GM12878 (cell line): ENCODE measurements around the gene PATL2. TPM values are rescaled to one million over a fixed set of nuclear protein-coding genes. Genes with fewer than 3 reads are reported as not detected.
A peak's percentile ranks its signal among the peaks of the same experiment; 100 is the strongest.

Experiments
- BRCA1 ChIP-seq: IDR thresholded peaks from 2 replicates; pipeline ENCODE4 v1.6.1; 2011; ENCODE audit warnings: low read depth, low read length, improper control_type of control experiment
- CBX5 ChIP-seq: sonication (generic); IDR thresholded peaks from 2 replicates; pipeline ENCODE4 v1.6.1; 2016; ENCODE audit warnings: low read depth, moderate library complexity, mild to moderate bottlenecking, inconsistent platforms
- CEBPB ChIP-seq, 2 experiments: fragments of 150-350 bp in 1 of 2; IDR thresholded peaks; 2 replicates each; pipeline ENCODE4 v1.6.1; 2012 to 2014; ENCODE audit warnings: low read depth in 2 of 2, low read length in 2 of 2, borderline replicate concordance in 1 of 2, inconsistent platforms in 1 of 2
- E2F4 ChIP-seq: IDR thresholded peaks from 2 replicates; pipeline ENCODE4 v1.6.1; 2012; ENCODE audit warnings: low read depth, low read length, improper control_type of control experiment
- EED ChIP-seq: sonication (generic); IDR thresholded peaks from 2 replicates; pipeline ENCODE4 v1.6.1; 2016; ENCODE audit warnings: antibody characterized with exemption, low read depth
- ELK1 ChIP-seq: IDR thresholded peaks from 2 replicates; pipeline ENCODE4 v1.6.1; 2012; ENCODE audit warnings: low read depth, low read length, improper control_type of control experiment
- FOXK2 ChIP-seq: fragments of 450-650 bp; IDR thresholded peaks from 2 replicates; pipeline ENCODE4 v1.6.1; 2017; ENCODE audit warnings: mild to moderate bottlenecking, moderate library complexity
- FOXM1 ChIP-seq: IDR thresholded peaks from 2 replicates; pipeline ENCODE4 v1.6.1; 2012; ENCODE audit warnings: low read depth, mild to moderate bottlenecking, inconsistent platforms, low read length, moderate library complexity
- IRF3 ChIP-seq: fragments of 450-650 bp; IDR thresholded peaks from 2 replicates; pipeline ENCODE4 v1.6.1; 2014; ENCODE audit warnings: mild to moderate bottlenecking
- KAT2A ChIP-seq: conservative IDR thresholded peaks from 2 replicates; pipeline ENCODE4 v1.6.1; 2011; ENCODE audit warnings: low read depth, low read length; ENCODE audit not compliant: control insufficient read depth
- KDM1A ChIP-seq: fragments of 200-600 bp; sonication (generic); IDR thresholded peaks from 2 replicates; pipeline ENCODE4 v1.6.1; 2016; ENCODE audit warnings: borderline replicate concordance
- MEF2A ChIP-seq: IDR thresholded peaks from 2 replicates; pipeline ENCODE4 v1.6.1; 2011; ENCODE audit warnings: low read depth, mild to moderate bottlenecking, low read length, moderate library complexity; ENCODE audit not compliant: insufficient read depth
- NFIC ChIP-seq: IDR thresholded peaks from 2 replicates; pipeline ENCODE4 v1.6.1; 2012; ENCODE audit warnings: low read depth, mild to moderate bottlenecking, inconsistent platforms, low read length, moderate library complexity
- NRF1 ChIP-seq: conservative IDR thresholded peaks from 2 replicates; pipeline ENCODE4 v1.6.1; 2011; ENCODE audit warnings: mild to moderate bottlenecking, low read depth, low read length, improper control_type of control experiment
- PAX8 ChIP-seq: fragments of 450-650 bp; IDR thresholded peaks from 2 replicates; pipeline ENCODE4 v1.6.1; 2017; ENCODE audit warnings: mild to moderate bottlenecking, moderate library complexity
- PML ChIP-seq: IDR thresholded peaks from 2 replicates; pipeline ENCODE4 v1.6.1; 2012; ENCODE audit warnings: low read length, inconsistent platforms
- STAT1 ChIP-seq: fragments of 450-650 bp; conservative IDR thresholded peaks from 2 replicates; pipeline ENCODE4 v1.6.1; 2014; ENCODE audit warnings: antibody characterized with exemption, mild to moderate bottlenecking
- SUPT20H ChIP-seq: IDR thresholded peaks from 2 replicates; pipeline ENCODE4 v1.6.1; 2011; ENCODE audit warnings: low read depth, mild to moderate bottlenecking, low read length, moderate library complexity, borderline replicate concordance; ENCODE audit not compliant: control insufficient read depth
- TAF1 ChIP-seq: IDR thresholded peaks from 2 replicates; pipeline ENCODE4 v1.6.1; 2011; ENCODE audit warnings: mild to moderate bottlenecking, low read depth, low read length, borderline replicate concordance
- polyA plus RNA-seq, 11 experiments: library from polyadenylated mRNA; depleted of rRNA in 4 of 11; unstranded in 6 of 11; stranded (reverse) in 5 of 11; fragments of >200 nt; fragmentation: Nextera tagmentation in 4 of 11; fragmentation: Illumina TruSeq in 1 of 11; extraction: Ambion mirVana in 4 of 11; extraction: Trizol in 1 of 11; gene quantifications; 1 replicate in 1 of 11; 2 replicates in 10 of 11; pipeline versions ENCODE4 v1.2.1 to v1.2.3, GENCODE V29; 2011 to 2016; ENCODE audit warnings: inconsistent platforms in 2 of 11, missing spikeins in 2 of 11, low read depth in 1 of 11
- total RNA-seq, 4 experiments: library from RNA; depleted of rRNA in 3 of 4; stranded (reverse); fragments of >200 nt in 3 of 4; fragmentation: Illumina TruSeq in 1 of 4; extraction: Trizol in 1 of 4; gene quantifications; 2 replicates each; pipeline versions ENCODE4 v1.2.1 to v1.2.3, GENCODE V29; 2013 to 2021
- TF ChIP-seq, protein P1 (sequence below): fragments of 450-650 bp; IDR thresholded peaks from 2 replicates; pipeline ENCODE4 v1.6.1; 2018; ENCODE audit warnings: borderline replicate concordance, mild to moderate bottlenecking; ENCODE audit not compliant: partially characterized antibody
- TF ChIP-seq, protein P2 (sequence below): IDR thresholded peaks from 2 replicates; pipeline ENCODE4 v1.6.1; 2012; ENCODE audit warnings: low read length, inconsistent platforms

The PATL2 gene
- total and polyA plus RNA-seq, 10 of the 15 experiments (the other 5 are each of a cell fraction or from before 2014, with no cell fraction given), result 4.2 to 16.2 (median 12.1) TPM

- TF ChIP-seq, protein P1, sequence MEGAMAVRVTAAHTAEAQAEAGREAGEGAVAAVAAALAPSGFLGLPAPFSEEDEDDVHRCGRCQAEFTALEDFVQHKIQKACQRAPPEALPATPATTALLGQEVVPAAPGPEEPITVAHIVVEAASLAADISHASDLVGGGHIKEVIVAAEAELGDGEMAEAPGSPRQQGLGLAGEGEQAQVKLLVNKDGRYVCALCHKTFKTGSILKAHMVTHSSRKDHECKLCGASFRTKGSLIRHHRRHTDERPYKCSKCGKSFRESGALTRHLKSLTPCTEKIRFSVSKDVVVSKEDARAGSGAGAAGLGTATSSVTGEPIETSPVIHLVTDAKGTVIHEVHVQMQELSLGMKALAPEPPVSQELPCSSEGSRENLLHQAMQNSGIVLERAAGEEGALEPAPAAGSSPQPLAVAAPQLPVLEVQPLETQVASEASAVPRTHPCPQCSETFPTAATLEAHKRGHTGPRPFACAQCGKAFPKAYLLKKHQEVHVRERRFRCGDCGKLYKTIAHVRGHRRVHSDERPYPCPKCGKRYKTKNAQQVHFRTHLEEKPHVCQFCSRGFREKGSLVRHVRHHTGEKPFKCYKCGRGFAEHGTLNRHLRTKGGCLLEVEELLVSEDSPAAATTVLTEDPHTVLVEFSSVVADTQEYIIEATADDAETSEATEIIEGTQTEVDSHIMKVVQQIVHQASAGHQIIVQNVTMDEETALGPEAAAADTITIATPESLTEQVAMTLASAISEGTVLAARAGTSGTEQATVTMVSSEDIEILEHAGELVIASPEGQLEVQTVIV, result peak; percentile 51
- TF ChIP-seq PAX8 (peak; percentile 79), FOXK2 (no peak), KAT2A (no peak), NFIC (peak; percentile 73; the same call in 1 of the 2 replicates), CBX5 (0 out of 2 replicates have a peak, but pooled peaks have one; percentile 7), ELK1 (no peak), FOXM1 (no peak; the same call in 1 of the 2 replicates), BRCA1 (no peak), CEBPB (IDR thresholded peaks at IDR 0.05; ENCODE audit: borderline replicate concordance in 1 of 2, low read depth in 2 of 2, low read length in 2 of 2) (peak; percentile 81 to 86; a peak in 2 of 4 replicates), EED (peak; percentile 91), NRF1 (no peak), PML (no peak), MEF2A (peak; percentile 67), IRF3 (0 out of 2 replicates have a peak, but pooled peaks have one; percentile 20), KDM1A (no peak), TAF1 (peak; percentile 84), STAT1 (peak; percentile 100), E2F4 (no peak), SUPT20H (no peak)
- TF ChIP-seq, protein P2, sequence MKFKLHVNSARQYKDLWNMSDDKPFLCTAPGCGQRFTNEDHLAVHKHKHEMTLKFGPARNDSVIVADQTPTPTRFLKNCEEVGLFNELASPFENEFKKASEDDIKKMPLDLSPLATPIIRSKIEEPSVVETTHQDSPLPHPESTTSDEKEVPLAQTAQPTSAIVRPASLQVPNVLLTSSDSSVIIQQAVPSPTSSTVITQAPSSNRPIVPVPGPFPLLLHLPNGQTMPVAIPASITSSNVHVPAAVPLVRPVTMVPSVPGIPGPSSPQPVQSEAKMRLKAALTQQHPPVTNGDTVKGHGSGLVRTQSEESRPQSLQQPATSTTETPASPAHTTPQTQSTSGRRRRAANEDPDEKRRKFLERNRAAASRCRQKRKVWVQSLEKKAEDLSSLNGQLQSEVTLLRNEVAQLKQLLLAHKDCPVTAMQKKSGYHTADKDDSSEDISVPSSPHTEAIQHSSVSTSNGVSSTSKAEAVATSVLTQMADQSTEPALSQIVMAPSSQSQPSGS, result peak; percentile 91
Measured at GRCh38 chr15:44728576-44729407, 17.7 kb upstream of the PATL2 start (continued).
